Activated CD8-positive, alpha-beta memory T cell treated with anti-CD3 and anti-CD28 coated beads, Interleukin-2, amount 50 U/mL, for 1 hour (primary cell): ENCODE measurements around the gene SGO2.

Source experiments
- DNase-seq: peaks from one replicate; pipeline ENCODE4 v3.0.0-alpha.2; 2020; ENCODE audit errors: extremely low read depth

Gene SGO2, protein sequence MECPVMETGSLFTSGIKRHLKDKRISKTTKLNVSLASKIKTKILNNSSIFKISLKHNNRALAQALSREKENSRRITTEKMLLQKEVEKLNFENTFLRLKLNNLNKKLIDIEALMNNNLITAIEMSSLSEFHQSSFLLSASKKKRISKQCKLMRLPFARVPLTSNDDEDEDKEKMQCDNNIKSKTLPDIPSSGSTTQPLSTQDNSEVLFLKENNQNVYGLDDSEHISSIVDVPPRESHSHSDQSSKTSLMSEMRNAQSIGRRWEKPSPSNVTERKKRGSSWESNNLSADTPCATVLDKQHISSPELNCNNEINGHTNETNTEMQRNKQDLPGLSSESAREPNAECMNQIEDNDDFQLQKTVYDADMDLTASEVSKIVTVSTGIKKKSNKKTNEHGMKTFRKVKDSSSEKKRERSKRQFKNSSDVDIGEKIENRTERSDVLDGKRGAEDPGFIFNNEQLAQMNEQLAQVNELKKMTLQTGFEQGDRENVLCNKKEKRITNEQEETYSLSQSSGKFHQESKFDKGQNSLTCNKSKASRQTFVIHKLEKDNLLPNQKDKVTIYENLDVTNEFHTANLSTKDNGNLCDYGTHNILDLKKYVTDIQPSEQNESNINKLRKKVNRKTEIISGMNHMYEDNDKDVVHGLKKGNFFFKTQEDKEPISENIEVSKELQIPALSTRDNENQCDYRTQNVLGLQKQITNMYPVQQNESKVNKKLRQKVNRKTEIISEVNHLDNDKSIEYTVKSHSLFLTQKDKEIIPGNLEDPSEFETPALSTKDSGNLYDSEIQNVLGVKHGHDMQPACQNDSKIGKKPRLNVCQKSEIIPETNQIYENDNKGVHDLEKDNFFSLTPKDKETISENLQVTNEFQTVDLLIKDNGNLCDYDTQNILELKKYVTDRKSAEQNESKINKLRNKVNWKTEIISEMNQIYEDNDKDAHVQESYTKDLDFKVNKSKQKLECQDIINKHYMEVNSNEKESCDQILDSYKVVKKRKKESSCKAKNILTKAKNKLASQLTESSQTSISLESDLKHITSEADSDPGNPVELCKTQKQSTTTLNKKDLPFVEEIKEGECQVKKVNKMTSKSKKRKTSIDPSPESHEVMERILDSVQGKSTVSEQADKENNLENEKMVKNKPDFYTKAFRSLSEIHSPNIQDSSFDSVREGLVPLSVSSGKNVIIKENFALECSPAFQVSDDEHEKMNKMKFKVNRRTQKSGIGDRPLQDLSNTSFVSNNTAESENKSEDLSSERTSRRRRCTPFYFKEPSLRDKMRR

DNA sequence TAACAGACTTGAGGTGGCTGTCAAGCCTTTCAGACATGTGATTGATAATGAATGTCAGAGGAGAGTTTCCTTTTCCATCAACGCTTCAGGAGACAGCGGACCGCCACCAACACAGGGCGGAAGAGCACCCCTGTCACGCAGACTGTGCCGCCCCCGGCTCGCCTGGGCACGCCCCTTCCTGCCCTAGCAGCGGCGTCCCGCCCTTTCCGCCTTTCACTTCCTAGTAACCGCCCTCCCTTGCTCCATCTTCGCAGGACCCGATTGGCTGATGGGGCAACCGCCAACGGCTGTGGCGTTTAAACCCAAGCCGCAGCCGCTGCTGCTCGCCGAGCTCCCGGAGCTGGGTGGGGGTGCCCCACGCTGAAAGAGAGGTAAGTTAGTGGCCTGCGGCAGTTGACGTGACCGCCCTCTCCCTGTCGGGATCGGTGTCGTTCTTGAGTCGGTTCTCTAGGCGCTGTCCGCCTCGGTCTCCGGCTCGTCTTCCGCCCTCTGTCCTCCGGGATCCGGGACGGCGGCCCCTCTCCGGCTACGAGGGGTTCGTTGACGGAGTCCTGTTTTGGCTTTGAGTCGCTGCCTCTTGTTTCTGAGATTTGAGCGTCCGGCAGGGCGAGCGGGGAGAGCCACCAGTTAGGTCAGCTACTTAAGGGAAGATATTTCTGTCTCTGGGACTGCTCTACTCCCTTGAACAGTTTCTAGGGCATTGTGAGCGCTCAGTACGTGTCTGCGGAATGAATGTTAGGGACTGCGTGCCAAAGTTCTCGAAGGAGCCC is at the start of gene SGO2:
Gene SGO2, plus strand, starts transcription at position 326 of the 770 bp plus-strand sequence. CDS start 6,769 bp downstream, outside the sequence.
- peak; percentile 83 for DNase-seq

DNA sequence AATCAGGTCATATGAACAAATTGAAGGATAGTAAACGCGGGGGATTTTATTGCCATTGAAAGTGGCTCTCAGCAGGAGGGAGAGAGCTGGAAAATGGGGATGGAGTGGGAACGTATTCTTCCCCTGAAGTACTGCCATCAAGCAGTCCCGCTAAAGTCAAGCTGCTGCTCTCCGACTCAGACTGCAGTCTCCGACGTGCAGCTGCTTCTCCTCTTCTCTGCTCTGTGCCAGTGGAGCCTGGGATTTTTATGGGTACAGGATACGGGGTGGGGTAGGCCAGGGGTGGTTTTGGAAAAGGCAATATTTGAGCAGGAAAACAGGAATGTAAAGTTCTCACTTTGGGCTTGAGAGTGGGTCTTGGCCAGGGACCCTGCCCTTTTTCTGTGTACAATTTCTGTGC is 49.2 kb upstream of the SGO2 start:
- no peak for DNase-seq

DNA sequence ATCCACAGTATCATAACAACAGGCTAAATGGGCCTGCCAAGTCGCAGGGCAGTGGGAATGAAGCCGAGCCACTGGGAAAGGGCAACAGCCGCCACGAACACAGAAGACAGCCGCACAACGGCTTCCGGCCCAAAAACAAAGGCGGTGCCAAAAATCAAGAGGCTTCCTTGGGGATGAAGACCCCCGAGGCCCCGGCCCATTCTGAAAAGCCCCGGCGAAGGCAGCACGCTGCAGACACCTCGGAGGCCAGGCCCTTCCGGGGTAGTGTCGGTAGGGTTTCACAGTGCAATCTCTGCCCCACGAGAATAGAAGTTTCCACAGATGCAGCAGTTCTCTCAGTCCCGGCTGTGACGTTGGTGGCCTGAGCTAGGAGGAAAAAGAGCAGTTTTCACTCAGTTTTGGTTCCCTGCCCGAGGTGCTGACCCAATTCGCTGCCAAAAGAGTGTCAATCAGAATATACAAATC is 48.3 kb upstream of the SGO2 start:
- DNase-seq, result no peak

DNA sequence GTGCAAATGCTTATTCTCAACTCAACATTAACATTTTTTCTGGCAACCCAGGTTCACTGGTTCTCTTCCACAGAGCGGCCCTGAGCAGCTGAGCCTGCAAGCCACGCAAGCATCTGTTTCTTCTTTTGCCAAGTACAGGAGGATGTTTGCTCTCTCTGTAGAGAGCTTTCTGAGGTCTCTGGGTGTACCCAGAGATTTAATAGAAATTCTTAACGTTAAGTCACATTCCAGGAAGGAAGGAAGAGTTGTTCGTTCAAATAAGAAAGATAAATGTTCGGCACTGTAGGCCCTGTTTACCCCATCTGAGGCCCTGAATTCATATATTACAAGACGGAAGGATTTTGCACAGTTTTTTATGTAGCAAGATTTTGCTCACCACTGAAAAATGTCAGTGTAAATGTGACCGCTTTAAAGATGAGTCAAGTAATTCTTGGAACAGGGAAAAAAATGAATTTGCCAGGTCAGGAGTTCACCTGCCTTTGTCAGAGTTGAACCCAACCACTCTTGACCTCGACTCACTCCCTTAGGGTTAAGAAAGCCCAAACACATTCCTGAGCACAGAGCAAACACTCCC is 46.2 kb upstream of the SGO2 start:
- no peak for DNase-seq

DNA sequence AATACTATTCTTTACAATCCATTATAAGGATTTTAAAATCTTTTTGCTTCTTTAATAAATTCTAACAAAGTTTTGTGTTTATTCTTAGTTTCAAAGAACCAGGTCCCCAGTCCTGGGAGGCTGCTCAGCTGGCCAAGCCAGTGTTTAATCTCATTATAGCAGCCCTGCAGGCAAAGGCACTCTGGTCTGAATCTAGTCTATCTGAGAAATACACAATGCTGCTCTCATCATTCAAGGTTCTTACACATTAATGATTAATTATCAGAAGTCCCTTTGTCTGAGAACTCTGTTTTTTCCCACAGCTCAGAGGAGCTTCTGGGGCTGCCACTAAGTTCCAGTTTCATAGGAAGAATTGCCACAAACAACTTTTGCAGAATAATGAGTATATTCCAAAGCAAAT is 43.8 kb upstream of the SGO2 start:
- no peak for DNase-seq

DNA sequence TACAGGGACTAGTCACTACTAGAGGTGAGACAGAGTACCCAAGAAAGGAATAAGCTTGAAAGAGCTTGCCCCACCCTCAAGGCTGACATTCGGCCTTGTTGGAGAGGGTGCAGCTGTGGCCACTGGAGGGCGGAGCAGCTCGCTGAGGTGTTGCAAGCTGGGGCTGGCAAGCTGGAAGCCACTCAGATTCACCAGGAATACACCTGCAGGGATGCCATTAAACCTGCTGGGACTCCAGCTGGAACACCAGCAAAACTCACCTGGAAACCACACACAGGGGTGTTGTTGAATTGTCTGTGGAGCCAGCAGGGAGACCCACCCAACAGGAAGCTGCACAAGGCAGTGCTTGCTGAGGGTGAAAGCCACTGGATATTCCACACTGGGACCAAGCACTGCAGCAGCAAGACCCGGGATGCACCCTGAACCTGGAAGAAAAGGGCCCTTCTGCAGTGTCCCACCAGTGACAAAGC is 42.2 kb upstream of the SGO2 start:
- DNase-seq, result no peak

DNA sequence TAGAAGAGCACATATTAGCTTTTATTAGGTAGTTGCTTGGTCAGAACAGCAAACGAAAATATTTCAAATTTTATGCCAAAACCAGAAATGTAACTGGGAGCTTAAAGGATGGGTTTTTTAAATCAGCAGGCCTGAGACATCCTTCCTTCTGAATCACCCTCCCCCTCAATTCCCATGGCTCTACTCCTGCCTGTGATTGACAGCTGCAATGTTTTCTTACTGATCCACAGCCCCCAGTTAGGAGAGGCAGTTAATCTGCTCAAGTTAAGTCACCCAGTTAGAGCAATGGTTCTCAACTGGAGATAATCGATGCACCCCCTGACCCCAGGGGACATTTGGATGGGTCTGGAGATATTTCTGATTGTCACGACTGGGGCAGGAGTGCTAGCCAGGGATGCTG is 41.1 kb upstream of the SGO2 start:
- DNase-seq, result no peak

DNA sequence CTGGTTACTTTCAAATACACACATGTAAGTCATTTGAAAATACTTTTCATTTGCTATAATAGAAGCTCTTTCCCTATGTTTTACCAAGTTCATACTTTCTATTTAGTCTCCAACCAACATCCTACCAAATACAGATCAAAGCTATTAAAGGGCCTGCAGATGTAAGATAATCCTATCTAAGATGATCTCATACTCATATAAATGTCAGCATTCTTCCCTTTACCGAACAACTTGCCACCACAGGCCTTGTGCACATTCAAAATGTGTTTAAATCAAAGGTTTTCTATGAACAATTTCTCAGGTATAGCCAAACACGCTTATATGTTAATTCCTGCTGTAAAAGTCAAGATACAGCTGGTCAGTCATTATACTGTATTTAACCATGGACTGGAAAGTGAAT is 39.5 kb upstream of the SGO2 start:
- DNase-seq, result no peak

DNA sequence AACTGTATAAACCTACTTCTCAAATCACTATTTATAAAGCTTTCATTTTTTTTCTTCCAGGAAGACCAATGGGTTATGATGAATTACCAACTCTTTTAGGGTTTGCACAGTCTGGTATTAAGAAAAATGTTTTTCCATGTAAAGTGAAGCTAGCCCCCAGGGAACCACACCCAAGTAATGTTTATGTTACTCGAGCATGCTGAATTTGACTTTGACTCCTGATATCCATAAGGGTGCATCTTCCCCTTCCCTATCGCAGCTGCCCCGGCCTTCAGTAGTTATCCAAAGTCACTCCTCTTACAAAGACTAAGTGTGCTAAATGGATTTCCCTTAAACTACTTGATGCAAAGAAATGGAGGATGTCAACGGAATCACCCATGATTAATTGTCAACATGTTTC is 37.8 kb upstream of the SGO2 start:
- DNase-seq, result no peak

DNA sequence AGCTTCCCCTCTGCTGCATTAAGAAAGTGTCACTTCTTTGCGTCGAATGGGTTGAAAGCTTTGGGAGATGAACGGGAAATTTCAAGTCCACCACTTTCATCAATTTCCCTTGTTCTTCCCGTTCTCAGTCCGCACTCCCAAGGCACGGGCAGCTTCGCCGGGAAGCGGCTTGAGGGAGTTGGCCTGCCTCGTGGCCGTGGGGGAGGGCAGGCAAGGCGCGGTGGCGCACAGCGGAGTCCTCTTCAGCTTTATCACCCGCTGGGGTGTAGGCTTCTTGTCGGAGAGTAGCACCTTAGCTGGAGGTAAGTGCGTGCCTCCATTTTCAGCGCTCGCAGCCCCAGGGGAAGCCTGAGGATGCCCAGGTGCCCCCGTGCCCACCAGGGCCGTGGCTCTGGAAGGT is 36.0 kb upstream of the SGO2 start:
- DNase-seq, result no peak

DNA sequence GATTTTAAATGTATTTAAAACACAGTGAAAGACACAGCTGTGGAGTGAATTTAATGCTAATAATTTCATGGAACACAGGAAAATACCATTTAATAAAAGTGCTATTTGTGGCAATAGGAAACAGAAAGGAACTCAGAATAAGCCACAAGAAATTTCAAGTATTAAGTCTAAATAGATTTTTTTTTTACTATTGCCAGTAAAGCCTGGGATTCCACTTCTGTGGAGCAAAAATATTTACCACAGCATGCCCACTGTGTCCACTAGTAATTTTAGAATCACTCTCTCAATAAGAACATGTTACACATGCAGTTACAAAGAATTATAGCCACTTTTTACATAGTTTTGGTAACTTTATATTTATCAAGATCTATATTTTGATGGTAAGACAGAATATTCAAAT is 33.4 kb upstream of the SGO2 start:
- no peak for DNase-seq

DNA sequence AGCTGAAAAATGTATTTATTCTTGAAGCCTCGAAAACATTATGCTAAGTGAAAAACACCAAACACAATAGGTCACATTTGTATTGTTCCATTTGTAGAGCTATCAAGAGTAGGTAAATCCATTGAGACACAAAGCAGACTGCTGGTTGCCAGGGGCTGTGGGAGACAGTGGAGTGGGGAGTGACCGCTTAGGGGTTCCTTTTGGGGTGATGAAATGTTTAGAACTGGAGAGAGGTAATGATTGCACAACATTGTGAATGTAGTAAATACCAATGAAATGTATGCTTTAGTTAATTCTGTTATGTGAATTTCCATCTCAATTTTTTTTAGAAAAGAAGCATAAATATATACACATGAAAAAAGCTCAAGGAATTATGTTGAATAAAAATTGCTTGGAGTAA is 32.0 kb upstream of the SGO2 start:
- no peak for DNase-seq

DNA sequence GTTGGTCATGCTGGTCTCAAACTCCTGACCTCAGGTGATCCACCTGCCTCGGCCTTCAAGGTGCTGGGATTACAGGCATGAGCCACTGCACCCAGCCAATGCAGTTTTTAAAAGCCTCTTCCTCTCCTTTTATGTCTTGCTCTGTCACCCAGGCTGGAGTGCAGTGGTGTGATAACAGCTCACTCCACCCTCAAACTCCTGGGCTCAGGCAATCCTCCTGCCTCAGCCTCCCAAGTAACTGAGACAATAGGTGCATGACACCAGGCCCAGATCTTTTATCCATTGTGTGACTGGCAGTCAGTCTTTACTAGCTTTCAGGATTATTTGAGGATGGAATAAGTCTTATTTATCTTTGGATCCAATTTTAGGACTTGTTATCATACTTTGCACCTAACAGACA is 29.3 kb upstream of the SGO2 start:
- DNase-seq, result no peak

DNA sequence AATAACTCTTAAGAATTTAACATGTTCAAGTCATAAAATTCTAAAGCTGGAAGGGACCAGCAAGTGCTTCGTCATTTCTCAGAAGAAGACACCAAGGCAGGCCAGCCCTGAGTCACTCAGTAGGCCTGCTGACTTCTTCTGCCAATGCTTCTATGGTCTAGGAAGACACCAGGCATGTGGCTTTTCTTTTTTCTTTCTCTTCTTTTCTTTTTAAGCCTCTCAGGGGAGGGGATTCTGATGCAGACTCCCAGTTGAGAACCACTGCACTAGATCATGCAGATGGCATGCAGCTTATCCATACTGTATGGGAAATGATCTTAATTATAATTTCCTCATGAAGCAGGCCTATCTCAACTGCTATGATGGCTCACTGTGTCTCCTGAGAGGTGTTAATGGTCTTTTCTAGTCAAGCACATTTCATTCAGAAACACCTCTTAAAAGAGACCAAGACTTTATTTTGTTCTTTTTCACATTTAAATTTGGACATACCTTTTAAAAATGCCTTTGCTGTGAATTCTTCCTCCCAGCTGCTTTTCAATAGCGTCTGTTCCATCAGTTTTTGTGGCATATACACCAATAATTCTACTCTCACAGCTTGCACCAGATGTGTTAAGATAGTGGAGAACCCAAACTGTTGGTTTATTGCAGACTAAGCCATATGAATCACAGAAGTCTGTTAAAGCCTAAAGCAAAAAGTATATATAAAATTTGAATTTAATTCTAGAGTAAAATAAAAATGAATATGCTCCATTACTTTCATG is 27.4 kb upstream of the SGO2 start:
- no peak for DNase-seq

DNA sequence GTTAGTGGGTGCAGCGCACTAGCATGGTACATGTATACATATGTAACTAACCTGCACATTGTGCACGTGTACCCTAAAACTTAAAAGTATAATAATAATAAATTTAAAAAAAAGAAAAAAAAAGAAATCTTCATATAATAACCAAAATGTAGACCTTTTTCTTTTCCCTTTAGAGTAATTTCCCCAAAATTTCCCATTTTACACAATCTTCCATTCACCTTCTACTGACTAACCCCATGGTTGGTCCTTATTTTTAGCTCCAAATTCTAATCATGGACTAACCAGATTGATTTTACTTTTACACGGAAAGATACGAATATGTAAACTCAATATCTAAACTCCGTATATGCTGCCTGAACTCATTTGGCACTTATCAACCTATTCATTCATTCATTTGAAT is 23.8 kb upstream of the SGO2 start:
- DNase-seq, result no peak

DNA sequence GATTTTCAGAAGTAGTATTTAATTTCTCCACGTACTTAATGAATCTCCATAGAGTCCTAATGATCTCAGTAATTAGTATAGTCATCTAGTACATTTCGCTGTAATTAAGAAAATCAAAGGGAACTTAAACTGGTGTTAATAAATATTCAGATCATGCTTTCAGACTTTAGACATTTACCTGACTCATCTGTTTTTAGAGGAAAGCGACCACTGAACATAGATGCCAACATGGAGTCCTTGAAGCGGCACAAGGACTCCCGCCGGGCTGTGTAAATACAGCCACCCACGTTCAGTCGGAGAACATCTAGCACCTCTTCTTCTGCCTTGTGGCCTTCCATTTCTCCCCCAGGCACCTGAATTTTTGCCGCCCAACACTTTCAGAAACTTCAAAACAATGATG is 19.3 kb upstream of the SGO2 start:
- no peak for DNase-seq

DNA sequence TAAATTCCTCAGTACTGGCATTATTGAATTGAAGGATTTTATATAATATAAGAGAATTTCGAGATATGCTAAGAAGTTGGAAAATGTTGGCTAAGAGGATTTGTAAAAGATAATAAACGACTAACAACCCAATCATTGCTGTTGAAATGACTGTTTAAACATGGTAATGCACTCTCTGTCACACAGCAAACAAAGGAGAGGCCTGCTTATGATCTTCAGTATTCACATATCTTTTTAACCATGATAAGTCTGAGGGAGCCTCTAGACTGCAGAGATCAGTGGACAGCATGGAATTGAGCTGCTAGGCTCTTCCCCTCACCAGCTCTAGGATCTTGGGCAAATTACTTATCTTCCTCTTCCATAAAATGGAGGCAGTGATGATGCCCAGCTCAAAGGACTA is 18.8 kb upstream of the SGO2 start:
- no peak for DNase-seq

DNA sequence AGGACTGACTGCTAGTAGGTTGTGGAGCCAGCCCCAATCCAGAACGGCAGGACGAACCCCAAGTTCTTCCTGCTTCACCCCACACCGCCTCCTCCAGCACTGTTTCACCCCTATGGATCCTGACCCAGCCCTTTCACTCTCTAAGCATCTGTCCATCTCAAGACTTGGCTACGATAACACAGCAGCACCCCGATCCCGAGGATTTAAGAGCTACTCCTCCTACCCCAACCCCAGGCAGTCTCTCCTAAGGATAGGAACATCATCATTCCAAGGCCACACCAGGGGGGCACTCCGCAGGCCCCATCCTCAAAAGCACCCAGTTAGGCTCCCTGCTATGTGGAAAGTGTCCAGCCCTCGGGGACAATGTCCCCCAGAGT is 16.8 kb upstream of the SGO2 start:
- DNase-seq, result no peak

DNA sequence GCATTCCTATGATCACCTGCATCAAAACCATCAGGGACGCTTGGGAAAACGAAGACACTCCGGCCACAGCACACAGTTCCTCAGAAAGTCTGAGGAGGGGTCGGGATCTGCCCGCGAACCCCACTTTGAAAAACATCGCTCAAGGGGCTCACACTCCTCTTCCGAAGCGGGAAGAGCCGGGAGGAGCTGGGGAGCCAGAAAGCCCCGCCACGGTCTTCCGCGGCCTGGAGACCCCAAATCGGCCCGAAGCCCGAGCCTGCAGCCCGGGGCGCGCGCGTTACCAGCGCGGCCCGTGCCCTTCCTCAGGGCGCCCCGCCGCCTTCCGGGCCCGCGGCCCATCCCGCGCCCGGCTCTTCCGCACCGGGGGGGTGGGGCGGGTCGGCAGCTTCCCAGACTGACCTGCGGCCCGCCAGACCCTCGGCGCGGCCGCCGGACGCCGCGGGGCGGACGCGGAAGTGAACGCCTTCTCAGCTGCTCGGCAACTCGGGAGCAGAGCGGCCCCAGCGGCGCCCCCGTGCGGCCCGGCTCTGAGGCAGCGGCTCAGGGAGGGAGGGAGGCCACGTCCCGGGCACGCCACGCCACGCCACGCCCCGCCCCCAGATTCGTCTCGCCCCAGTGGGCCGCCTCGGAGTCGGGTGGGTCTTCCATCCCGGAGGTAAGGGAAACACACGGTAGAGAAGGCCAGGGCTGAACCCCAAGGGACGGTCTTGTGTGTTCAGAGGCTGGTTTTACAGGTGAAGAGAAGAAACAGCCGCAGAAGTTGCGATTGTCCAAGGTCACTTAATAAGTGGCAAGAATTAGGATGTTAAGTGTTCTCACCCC is 16.2 kb upstream of the SGO2 start, which contains the start of gene KCTD18:
Gene KCTD18, minus strand, starts transcription at position 457 of the 822 bp plus-strand sequence. CDS start 3,052 bp downstream, outside the sequence.
- DNase-seq, result peak; percentile 70
